ENCODE results near the gene SLC24A3.

Gene SLC24A3

DNA sequence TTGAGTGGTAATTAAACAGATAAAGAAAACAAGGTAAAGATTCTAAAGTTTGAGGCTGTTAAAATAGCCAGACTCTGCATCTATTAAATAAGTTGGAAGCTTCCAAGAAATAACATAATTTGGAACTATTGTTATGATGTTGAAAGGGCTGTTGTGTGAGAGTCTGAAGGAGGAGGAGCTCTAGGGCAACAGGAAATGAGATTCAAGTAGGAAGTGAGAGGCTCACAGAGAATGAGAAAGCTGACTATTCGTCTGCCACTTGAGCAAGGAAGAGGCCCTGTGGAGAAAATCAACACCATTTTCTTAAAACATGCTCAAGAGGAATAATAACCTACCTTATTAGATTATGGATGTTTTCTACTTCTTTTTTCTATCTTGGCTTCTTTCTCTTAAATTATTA, 185.2 kb downstream of the SLC24A3 start:
- no peak for DNase-seq

DNA sequence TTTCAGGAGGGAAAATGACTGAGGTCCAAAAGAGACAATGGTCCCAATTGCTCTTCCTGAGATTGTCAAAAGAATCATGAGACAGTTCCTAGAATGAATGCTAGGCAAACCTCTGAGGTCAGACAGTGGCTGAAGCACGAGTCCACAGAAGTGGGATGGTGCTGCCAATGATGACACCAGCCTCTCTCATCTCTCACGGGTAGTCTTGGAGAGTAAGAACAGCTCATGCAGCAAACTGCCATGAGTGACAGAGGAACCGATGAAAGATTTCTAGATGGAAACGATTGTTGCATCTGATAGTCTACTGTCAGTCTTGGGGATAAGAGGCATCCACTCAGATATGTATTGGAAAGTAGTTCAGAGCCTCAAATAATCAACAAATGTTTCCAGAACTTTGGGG, 188.7 kb downstream of the SLC24A3 start:
- DNase-seq, result no peak

DNA sequence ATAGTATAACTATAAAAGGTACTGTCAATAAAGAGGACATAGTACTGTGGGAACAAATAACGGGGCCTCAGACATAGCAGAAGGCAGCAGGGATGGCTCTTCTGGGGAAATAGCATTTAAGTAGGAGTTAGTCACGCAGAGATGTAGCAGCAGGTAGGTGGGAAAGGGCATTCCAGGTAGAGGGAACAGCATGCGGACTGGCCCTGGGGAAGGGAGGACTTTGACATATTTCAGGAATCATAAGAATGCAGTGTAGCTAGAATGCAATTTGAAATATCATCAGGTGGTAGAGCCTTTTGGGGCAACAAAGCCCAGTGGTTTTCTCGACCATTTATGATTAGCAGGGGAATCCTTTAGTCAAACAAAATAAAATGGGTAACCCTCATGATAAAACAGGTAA, 191.1 kb downstream of the SLC24A3 start:
- no peak for DNase-seq

DNA sequence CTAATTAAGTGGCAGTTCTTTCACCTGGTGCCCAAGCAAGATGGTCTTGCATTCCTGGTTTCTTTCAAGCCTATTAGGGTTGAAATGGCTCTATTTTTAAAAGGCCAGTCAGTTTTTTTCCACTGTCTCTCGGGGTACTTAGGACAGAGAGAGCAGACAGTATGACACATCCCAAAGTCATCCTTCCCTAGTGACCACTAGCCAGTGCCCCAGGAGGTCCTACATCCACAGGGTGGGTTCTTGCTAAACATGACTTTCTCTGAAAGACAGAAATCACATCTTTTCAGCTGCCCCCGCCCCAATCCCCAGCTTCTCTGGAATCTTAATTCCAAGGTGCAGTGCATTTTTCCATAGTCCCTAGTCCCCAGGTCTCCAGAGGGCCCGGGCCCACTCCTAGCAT, 192.4 kb downstream of the SLC24A3 start:
- no peak for DNase-seq

DNA sequence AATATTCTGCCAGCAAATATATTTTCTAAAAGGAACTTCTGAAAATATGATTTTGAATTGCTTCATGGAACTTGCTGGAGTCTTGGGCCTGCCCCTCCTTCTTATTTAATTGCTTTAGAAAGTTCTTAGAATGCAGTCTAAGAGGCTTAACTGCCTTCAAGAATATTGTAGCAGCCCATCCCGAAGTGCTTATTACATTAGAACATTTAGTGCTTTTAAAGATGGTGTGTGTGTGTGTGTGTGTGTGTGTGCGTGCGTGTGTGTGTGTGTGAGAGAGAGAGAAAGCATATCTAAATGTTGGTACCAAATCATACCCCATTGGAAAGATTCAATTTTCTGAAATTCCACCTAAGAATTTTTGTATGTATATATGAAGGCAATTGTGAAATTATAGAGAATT, 193.5 kb downstream of the SLC24A3 start:
- no peak for DNase-seq

DNA sequence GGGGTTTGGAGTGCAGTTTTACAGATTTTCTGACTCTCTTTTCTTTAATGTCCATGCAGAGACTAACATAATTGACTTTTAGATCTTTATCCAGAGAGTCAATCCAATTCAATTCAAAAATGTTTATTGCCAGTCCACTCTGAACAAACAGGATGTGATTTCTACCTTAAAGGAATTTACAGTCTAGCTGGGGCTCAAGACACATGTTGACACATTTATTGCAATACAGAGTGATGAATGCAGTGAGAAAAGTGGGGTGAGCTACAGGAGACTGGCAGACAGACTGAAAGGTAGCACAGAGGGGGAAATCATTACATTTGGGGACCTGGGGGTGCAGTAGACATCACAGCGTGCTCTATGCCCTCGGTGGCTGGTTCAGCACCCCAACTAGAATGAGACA, 193.9 kb downstream of the SLC24A3 start:
- no peak for DNase-seq

DNA sequence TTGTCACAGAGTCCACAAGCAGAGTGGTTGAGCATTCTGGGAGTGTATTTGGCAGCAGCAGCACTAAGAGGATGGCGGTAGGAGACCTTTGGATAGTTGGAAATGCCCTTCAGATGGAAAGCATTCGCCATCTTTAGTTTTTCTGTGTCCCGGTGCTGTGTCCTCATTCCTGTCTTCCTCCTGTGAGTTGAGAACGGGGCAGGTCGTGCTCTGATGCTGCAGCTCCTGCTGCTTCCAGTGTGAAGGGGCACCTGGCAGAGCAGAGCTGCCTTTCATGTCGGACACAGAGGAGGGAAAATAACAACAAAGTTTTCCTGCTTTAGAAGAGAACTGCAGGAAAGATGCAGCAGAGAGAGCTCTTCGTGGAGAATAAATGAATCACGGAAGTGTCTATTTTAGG, 194.8 kb downstream of the SLC24A3 start:
- no peak for DNase-seq

DNA sequence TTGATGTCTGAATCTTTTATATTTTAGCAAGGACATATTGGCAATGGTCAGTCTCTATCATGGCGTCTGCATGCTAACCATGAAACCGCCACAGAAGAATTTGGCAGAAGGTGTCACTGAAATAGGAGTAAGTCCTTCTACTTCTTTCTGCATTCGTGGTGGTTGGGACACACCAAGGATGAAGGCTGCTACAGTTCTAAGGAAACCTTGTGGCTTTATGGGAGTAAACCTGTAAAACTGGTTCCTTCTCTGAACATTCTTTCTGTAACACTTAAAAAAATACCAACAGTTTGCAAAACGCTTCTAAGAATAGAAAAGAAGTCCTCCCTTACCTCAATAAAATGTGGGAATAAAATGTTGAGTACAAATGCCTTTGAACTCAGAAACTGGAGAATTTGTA, 195.3 kb downstream of the SLC24A3 start:
- no peak for DNase-seq

DNA sequence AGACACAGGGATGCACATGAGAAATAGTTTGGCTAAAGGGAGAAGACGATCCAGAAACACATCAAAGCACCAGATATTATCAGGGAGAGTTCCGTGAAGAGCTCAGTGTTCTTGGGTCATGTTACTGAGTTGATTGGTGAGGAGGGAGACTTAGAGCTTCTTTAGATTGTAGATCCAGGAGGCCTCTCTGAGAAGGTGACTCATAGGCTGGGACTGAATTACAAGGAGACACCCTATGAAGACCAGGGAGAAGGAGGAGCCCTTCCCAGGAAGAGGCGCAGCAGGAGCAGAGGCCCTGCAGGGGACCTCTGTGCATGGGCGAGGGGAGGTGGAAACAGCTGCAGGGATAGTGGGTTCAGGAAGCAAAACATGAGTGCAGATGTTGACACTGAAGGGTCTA, 196.5 kb downstream of the SLC24A3 start:
- DNase-seq, result no peak

DNA sequence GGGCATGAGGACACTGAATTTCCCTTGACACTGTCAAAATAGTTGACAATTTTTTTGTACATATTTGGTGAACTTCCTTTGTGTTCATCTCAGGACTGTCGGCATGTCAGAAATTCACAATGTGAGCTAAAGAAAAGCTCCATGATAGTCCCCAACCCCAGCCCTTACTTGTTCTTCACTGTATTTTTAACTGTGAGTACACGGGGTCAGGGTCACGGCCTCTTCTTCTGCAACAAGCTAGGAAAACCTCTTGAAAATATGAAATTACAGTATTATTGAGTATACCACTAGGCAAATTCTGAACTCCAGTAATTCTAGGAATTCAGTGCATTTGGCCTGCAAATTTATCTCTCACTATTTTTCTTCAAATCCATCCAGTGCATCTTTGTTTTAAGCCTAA, 199.4 kb downstream of the SLC24A3 start:
- no peak for DNase-seq

DNA sequence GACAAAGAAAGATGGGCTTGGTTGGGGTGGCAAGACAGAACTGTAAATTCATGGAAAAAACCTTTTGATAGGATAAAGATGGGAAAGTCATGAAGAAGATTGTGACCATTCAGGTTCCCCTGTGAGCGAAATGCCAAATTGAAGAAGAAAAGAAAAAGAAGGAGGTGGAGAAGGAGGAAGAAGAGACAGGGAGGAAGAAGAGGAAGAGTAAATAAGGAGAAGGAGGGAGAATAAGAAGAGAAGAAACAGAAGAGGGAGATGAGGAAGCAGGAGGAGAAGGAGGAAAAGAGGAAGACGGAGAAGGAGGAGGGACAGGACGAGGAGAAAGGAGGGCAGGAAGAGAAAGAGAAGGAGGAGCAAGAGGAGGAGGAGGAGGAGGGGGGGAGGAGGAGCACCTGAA, 199.8 kb downstream of the SLC24A3 start:
- no peak for DNase-seq

DNA sequence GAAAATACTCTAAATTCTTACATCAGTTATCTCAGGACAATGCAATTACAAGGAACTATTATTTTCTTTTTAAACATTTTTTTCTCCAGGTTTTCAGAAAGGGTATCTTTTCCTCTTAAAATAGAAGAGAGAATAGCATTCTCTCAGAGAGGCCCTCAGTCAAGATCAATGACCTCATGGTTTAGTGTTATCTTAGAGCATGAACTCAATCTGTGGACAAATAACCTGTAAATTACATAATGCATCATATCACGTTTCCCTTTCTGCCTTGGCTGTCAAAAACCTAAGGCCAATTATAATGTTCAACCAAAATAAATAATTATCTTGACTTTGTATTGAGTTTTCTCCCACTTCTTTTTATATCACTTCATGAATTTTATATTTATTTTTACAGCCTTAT, 202.2 kb downstream of the SLC24A3 start:
- DNase-seq, result no peak

DNA sequence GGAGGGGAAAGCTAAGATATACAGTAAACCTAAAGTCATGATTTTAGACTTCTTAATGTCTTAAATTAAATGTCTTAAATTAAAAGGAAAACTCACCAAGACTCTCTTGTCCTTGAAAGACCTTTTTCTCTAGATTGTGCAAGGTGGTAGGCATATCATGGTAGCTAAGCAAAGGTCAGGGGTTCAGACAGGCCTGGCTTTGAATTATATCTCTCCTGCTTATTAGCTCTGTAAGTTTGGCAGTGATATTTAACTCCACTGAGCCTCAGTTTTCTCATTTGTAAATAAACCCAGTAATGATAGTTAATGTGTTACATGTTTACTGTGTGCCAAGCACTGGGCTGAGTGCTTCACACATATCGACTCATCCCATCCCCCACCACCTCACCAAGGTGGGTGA, 203.3 kb downstream of the SLC24A3 start:
- DNase-seq, result no peak

DNA sequence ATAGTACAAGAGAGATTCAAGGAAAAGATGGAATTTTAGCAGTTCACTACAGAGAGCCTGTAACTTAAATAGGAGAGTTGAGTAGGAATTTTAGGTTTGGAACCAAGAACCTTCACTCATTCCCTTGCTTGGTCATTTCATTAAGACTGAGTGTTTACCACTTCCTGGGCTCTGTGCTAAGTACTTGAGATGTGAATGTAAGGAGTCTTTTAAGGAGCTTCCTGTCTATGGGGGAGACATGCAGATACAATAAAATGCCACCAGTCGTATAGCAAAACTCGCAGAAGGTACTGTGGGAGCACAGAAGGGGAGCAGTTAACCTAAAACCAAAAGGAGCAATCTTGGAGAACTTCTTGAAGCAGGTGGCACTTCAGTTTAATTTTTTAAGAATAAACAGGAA, 204.2 kb downstream of the SLC24A3 start:
- DNase-seq, result no peak

DNA sequence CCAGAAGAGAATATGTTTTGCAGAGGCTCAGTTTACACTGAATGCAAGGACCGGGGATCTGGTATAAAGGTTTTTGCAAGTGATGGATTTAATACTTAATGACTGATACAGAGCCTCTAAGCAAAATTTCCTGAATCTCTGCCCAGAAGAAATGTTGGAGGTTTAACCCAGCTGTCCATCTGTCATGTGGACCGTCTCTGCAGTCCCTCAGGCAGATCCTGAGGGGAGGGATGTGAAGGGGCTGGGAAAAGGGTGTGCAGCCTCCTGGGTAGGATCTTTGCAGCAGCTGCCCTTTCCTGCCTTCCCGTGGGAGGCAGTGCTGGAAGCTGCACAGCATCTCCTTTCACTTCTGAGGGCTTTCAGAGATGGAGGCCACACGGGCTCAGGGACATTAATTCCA, 207.0 kb downstream of the SLC24A3 start:
- no peak for DNase-seq

DNA sequence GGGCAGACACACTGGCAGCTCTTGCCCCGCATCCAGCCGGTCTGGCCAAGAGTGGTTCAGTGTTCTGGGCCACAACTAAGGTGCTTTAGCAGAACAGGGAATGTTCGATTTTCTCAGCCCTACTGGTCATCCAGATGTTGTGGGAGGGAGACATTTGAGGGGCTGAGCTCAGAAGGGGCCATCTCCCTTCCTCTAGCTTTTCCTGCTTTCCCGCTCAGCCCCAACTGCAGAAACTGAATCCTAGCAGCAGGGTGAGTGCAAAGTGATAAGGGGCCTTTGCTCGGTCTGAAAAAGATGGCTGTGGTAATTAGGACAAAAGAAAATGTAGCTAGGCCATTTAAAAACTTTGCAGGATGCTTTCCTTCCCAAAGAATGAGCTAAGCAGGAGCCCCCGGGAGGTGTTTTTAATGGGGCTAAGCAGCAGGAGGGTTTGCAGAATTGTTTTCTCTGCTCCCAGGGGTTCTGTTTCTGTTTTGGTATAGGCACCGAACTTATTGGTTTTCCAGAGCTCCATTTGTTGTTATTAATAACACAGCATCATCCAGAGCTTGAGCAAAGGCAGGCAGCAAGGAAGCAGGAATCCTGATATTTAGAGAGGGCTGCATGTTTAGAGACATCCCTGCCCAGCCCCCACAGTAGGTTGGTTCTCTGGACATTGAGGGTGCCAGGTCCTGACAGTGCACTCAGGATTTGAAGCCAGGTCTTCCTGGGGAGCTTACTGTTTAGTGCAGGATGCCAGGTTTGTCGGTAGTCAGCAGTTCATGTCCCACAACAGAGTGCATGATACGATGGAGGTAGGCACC, 210.9 kb downstream of the SLC24A3 start:
- no peak for DNase-seq

DNA sequence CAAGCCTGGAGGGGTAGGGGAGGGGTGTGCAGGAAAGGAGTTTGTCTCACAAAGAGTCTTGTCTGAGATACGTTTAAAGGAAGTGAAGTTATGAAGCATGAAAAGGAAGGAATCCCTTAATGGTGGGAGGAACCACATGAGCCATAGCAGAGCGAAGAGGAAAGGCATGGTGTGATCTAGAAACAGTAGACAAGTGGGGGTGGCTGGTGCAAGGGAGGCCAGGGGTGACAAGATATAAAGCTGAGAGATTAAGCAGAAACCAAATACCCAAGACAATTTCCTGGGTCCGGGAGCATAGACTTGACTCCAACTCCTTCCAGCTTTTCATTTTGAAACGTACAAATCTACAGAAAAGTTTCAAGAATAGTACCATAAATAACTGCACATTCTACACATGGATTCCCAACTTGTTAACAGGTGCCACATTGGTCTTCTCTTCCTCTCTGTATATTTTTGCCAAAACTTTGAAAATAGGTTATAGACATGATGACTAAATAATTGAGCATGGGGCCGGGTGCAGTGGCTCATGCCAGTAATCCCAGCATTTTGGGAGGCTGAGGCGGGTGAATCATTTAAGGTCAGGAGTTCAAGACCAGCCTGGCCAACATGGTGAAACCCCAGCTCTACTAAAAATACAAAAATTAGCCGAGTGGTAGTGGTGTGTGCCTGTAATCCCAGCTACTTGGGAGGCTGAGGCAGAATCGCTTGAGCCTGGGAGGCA, 211.6 kb downstream of the SLC24A3 start:
- DNase-seq, result no peak

DNA sequence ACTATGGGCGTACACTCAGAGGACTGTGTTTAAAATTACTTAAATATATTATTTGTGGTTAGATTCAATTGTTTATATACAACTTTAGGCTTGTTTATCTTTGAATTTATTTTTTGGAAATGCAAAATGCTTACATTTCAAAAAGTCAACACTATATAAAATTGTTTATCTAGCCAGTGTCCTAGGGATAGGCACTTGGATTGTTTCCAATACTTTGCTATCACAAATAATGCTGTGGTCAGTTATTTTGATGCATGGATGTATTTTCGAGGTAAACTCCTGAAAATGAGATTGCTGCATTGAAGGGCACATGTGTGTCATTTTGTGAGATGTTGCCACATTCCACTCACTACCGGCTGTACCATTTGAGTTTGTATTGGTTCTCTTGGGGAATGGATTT, 213.9 kb downstream of the SLC24A3 start:
- no peak for DNase-seq

DNA sequence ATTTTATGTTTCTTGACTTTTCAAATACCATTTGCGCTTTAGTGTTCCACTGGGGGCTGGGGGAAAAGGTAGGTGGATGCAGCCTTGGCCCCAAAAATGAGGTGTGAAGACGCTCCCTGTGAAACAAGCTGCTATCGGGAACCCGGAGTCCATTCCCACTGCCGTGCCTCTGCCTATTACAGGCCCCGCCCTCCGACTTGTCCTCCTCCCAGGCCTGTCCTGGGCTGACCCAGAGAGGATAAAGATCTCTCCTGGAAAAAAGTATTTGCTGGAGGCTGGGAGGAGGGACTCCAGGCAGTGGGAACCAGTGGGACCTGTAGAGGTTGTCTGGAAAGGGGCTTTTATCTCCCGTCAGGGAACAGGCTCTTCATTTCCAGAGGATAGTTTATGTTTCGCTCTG, 215.0 kb downstream of the SLC24A3 start:
- DNase-seq, result no peak

DNA sequence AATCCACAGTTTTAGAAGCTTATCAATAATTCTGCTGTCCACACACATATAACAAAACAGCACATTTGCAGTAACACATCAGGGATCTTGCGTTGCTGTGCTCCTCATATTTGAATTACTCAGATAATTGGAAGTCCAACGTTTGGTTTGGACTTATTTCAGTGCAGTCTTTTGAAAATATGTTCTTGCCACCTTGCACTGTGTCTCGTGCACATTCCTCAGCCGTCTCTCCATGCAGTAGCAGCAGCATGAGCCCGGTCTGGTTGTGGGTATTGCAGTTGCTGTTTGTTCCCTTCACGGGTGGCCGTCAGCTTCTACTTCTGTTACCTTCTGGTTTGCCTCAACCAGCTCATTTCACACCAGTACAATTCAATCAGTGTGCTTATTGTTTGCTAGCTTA, 215.5 kb downstream of the SLC24A3 start:
- DNase-seq, result no peak

DNA sequence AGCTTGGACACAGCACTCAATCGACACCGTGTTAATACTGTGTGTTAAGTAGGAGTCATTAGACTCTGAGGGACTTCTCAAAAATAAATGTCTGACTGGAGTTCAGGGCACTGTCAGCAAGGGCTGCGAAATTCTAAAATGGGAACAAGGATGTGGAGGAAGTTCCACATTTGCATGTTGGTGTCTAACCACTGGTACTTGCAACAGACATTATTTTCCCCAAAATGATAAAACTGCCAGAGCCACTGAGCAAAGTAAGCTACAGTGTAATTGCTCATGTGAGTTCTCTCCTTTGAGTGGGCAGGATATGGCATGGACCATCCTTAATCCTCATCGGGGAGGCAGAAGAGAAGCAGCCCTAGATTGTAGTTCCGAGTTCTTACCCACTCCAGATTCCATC, 215.9 kb downstream of the SLC24A3 start:
- no peak for DNase-seq

DNA sequence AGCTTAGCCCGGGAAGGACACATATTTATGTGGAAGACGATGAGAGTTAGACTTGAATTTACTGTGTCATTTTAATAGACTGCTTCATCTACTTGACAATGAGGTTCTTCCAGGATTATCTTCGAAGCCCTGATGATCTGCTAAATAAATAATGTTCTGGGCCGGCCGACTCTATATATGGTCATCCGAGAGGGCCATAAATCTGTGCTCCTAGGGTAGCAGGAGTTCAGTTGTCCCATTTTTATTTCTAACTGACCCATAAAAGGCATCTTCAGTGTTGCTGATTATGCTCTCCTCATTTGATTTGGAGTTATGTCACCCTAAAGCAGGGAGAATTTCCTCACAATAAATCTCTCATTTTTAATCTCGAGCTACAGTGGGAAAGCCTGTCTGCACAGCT, 217.1 kb downstream of the SLC24A3 start:
- no peak for DNase-seq

DNA sequence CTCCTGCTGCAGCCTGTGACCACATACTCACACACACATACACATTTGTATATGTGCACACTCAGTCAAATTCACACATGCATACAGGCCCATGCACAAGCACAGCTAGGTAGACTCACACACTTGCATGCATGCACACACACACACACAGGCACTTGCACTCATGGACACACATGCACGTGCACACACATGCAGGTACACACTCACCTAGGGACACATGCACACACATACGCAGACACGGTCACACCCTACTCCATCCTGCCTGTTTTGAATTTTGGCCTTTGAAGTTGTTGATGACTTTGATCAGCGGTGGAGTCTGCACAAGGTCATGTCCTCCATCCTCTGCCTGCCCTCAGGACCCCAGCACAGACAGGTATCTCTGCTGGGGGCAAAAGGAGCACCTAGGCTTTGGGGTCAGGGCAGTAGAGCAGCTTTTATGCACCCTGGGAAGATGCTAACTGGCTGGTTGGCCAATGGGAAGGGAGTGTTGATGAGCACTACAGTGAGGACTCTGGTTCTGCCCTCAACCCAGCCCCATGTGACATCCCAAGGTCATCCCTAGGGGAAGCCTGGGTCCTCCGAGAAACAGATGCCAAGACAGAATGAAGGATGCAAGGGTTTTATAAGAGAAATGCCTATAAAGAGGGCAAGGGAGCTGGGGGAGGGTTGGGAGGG, 218.3 kb downstream of the SLC24A3 start:
- DNase-seq, result no peak

DNA sequence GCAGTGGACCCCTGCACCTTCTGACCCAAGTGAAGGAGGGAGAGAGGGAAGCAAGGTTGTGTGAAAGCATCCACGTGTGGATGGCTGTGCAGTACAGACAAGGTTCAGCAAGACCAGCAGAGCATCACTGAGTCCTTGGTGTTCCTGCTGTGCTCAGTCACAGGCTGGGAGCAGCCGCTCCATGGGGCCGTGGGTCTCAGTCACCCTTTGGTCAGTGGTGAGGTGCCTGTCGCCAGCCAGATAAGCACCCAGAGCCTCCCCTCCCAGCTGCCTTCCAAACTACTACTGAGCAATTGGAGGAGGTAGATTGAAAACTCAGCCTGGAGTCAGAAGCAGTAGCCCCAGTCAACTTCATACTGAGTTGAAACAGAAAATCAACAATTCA, 218.9 kb downstream of the SLC24A3 start:
- no peak for DNase-seq
